Calu3 (cell line): Measurements from ENCODE around the gene GC. TPM values are rescaled to one million over a fixed set of nuclear protein-coding genes. Genes with fewer than 3 reads are reported as not detected.

Source experiments
- BruUV-seq: library from RNA; stranded (reverse); fragments of 400-500 nt; replicated peaks from 2 replicates; lab custom pipeline; 2021; lab: Mats Ljungman, UMichigan
- CTCF ChIA-PET: fragments of 300-600 bp; sonication (Branson Sonifier 250); formaldehyde crosslinking; loops from one replicate; lab custom pipeline; 2022; ENCODE audit warnings: antibody characterized with exemption; lab: Charles Lee
- DNase-seq: peaks from one replicate; pipeline ENCODE4 v3.0.0; 2022
- H3K27ac Mint-ChIP-seq: one replicate; pipeline ENCODE4 v1.8.0; 2022; ENCODE audit warnings: mixed read lengths; ENCODE audit not compliant: unreplicated experiment
- H3K27me3 Mint-ChIP-seq: one replicate; pipeline ENCODE4 v1.8.0; 2022; ENCODE audit warnings: mixed read lengths; ENCODE audit not compliant: unreplicated experiment
- H3K36me3 Mint-ChIP-seq: one replicate; pipeline ENCODE4 v1.8.0; 2022; ENCODE audit warnings: mild to moderate bottlenecking, moderate library complexity, mixed read lengths; ENCODE audit not compliant: insufficient read depth, unreplicated experiment
- H3K4me1 Mint-ChIP-seq: one replicate; pipeline ENCODE4 v1.8.0; 2022; ENCODE audit warnings: mild to moderate bottlenecking, low read depth, mixed read lengths; ENCODE audit not compliant: unreplicated experiment
- H3K4me3 Mint-ChIP-seq: one replicate; pipeline ENCODE4 v1.8.0; 2022; ENCODE audit warnings: mild to moderate bottlenecking, low read depth, moderate library complexity, mixed read lengths; ENCODE audit not compliant: unreplicated experiment
- H3K9me3 Mint-ChIP-seq: one replicate; pipeline ENCODE4 v1.8.0; 2022; ENCODE audit warnings: low read depth, mixed read lengths; ENCODE audit not compliant: unreplicated experiment
- intact Hi-C: fragments of 100-400 bp; cut with micrococcal nuclease; formaldehyde crosslinking; loops from one replicate; pipeline ENCODE4 v1.10.0; 2022; ENCODE audit not compliant: unreplicated experiment
- total RNA-seq: library from RNA; stranded (reverse); gene quantifications from 2 replicates; pipeline ENCODE4 v1.2.3, GENCODE V29; 2022
- TF ChIP-seq, protein P1 (sequence below): fragments of 200-600 bp; IDR thresholded peaks from one replicate; pipeline ENCODE4 v1.8.0; 2022; ENCODE audit warnings: antibody characterized with exemption; ENCODE audit not compliant: unreplicated experiment

Gene GC
- total RNA-seq, 1 experiment from 2014 or later, result 0.90 TPM

DNA sequence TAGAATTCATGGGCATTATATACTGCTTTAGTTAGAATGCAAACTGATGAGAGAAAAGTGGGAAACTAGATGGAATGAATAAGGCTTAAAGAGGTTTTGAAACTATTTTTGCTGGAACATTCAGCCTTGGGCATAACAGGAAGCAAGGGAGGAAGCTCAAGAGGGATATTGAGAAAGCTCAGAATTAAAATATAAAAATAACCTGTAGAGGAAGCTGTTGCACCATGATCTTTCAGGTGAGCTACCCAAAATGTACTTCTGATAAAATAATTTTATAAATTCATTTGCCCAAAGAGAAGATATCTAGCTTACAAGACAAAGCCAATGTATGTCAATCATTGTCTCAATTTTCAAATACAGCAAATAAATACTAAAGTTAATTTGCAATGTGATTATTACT, 11.3 kb downstream of the GC start:
- no TSS peak for BruUV-seq
- DNase-seq, result no peak
- Mint-ChIP-seq H3K4me3 (no peak overlapping the region), H3K9me3 (no peaks in the 10 kb centered on the region), H3K27me3 (no peaks in the 10 kb centered on the region), H3K4me1 (peaks cover 8% of the 10 kb centered on the region), H3K27ac (no peak overlapping the region), H3K36me3 (no peaks in the 10 kb centered on the region)
- TF ChIP-seq, protein P1, sequence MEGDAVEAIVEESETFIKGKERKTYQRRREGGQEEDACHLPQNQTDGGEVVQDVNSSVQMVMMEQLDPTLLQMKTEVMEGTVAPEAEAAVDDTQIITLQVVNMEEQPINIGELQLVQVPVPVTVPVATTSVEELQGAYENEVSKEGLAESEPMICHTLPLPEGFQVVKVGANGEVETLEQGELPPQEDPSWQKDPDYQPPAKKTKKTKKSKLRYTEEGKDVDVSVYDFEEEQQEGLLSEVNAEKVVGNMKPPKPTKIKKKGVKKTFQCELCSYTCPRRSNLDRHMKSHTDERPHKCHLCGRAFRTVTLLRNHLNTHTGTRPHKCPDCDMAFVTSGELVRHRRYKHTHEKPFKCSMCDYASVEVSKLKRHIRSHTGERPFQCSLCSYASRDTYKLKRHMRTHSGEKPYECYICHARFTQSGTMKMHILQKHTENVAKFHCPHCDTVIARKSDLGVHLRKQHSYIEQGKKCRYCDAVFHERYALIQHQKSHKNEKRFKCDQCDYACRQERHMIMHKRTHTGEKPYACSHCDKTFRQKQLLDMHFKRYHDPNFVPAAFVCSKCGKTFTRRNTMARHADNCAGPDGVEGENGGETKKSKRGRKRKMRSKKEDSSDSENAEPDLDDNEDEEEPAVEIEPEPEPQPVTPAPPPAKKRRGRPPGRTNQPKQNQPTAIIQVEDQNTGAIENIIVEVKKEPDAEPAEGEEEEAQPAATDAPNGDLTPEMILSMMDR, result no peak
- CTCF ChIA-PET, result interaction anchor here (0.8 to 1.3 kb wide), 4 partner anchors 471 to 531 kb away, joined by 3 to 12 read pairs (median 4); no protein-coding TSS in a partner anchor
- intact Hi-C loops, result loop anchor here (2.0 to 10.0 kb wide), 2 partner anchors 172 to 514 kb away; no protein-coding TSS in a partner anchor

DNA sequence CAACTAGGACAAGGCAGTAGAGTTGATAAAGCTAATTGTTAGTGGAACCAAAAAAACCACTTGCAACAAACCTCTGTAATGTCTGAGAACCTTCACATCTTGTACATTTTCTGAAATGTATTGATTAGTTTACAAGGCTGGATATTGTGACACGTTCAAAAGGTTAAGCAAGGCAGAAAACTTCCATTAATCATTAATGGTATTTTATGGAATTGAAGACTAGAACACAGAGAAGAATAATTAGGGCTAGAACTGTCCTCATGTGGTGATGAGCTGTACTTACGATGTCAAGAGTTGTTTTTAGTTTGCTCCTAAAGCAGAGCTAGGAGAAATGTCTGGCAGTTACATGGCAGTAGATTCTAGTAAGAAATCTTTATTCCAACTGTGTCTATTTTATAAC, 12.3 kb downstream of the GC start:
- TF ChIP-seq, protein P1, result no peak
- no peak for DNase-seq
- intact Hi-C loops, result loop anchor here (2.0 to 10.0 kb wide), 2 partner anchors 173 to 515 kb away; no protein-coding TSS in a partner anchor
- H3K4me3 Mint-ChIP-seq, result no peak overlapping the region
- H3K27ac Mint-ChIP-seq, result no peak overlapping the region
- no peaks in the 10 kb centered on the region for H3K27me3 Mint-ChIP-seq
- no TSS peak for BruUV-seq
- H3K9me3 Mint-ChIP-seq, result no peaks in the 10 kb centered on the region
- peaks cover 8% of the 10 kb centered on the region for H3K4me1 Mint-ChIP-seq
- H3K36me3 Mint-ChIP-seq, result no peaks in the 10 kb centered on the region
- CTCF ChIA-PET, result no interaction called here

- Mint-ChIP-seq H3K27ac (no peak overlapping the region), H3K4me3 (no peak overlapping the region), H3K27me3 (no peaks in the 10 kb centered on the region), H3K4me1 (peaks cover 8% of the 10 kb centered on the region), H3K9me3 (no peaks in the 10 kb centered on the region), H3K36me3 (no peaks in the 10 kb centered on the region)
- TF ChIP-seq, protein P1, result no peak
- BruUV-seq, result no TSS peak
- intact Hi-C loops, result no loop called here
- CTCF ChIA-PET, result no interaction called here
- no peak for DNase-seq
Measured at GRCh38 chr4:71769434-71769833, 14.4 kb downstream of the GC start.

DNA sequence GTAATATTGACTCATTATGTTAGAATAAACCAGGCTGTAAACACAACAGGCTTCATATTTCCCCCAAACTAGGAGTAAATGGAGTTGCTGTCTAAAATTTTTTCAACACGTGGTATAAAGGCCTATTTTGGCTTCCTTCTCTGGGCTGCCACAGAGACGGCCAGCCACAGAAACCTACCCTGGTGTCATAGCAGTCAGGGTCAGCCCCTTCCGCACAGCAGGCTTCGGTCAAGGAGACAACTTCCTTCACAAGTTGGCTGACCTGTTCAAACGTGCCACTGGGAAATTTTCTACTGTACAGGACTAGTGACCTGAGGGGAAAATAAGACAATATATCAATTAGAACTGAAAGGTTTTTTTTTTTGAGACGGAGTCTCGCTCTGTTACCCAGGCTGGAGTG, 15.8 kb downstream of the GC start:
- intact Hi-C loops, result no loop called here
- TF ChIP-seq, protein P1, result no peak
- no peaks in the 10 kb centered on the region for H3K9me3 Mint-ChIP-seq
- no peaks in the 10 kb centered on the region for H3K27me3 Mint-ChIP-seq
- CTCF ChIA-PET, result no interaction called here
- BruUV-seq, result no TSS peak
- no peaks in the 10 kb centered on the region for H3K36me3 Mint-ChIP-seq
- DNase-seq, result no peak
- no peak overlapping the region for H3K27ac Mint-ChIP-seq
- peaks cover 8% of the 10 kb centered on the region for H3K4me1 Mint-ChIP-seq
- H3K4me3 Mint-ChIP-seq, result no peak overlapping the region
